Spleen (tissue), 7 donors: Measurements from ENCODE around the gene PAXX.

Experiments used
- CTCF ChIP-seq, 11 experiments: fragments of 200-600 bp in 7 of 11; fragments of 450-650 bp in 4 of 11; sonication (generic) in 4 of 11; IDR thresholded peaks in 8 of 11; conservative IDR thresholded peaks in 3 of 11; 1 replicate in 7 of 11; 2 replicates in 4 of 11; pipeline versions ENCODE4 v1.4.0 to v1.8.0; 2016 to 2021; ENCODE audit warnings: antibody characterized with exemption in 11 of 11, inconsistent platforms in 4 of 11, mild to moderate bottlenecking in 1 of 11
- POLR2A ChIP-seq, 3 donors: fragments of 450-650 bp; IDR thresholded peaks; one replicate each; pipeline ENCODE4 v1.5.1; 2017; ENCODE audit warnings: antibody characterized with exemption in 3 of 3, mild to moderate bottlenecking in 1 of 3
- POLR2AphosphoS5 ChIP-seq, 3 donors: sonication (generic); formaldehyde crosslinking; IDR thresholded peaks; one replicate each; pipeline ENCODE4 v1.5.1; 2017; ENCODE audit warnings: antibody characterized with exemption in 3 of 3
- donor health status: DM: no; HTN: no; CAD: no; lungs with moderate emphysema.
- donor health status: DM: no; HTN: no; CAD: no.
- donor health status: DM: no; HTN: no; CAD: no.

- TF ChIP-seq CTCF (IDR thresholded peaks at IDR 0.05 in 8 of 11, conservative IDR thresholded peaks at IDR 0.05 in 3 of 11) (no peak), POLR2A (IDR thresholded peaks at IDR 0.05) (no peak), POLR2AphosphoS5 (IDR thresholded peaks at IDR 0.05) (no peak)
Measured at GRCh38 chr9:136956604-136957003, 35.6 kb upstream of the PAXX start.
